Measurements from ENCODE around the gene NXNL1. TPM values are rescaled to one million over a fixed set of nuclear protein-coding genes. Genes with fewer than 3 reads are reported as not detected.

NXNL1 gene
- total RNA-seq, 1 experiment from 2014 or later, result not detected

DNA sequence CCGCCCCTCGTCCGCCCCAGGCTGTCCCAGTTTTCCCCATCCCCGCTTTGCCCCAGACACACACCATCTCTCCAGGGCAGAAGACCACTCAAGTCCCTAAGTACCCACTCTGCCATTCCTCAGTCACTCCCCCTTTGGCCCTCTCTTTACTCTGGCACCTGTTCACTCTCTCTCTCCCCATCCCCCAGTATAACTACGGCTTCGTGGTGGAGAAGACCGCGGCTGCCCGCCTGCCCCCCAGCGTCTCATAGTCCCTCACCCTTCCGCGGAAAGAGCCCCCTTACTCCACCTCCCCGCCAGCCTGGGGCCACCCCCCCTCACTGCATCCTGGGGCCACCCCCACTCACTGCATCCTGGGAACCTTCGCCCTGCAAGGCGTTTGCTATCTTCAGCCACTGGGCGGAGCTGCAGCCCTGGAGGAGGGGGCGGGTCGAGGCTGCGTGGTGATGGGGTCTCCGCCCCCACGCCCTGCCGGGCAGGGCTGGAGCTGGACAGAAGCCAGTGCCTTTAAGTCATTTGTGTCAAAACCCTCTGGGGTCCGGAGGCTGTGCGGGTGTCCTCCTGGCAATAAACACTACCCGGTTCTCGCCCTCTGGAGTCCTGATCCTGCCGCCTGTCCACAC is 35.9 kb downstream of the NXNL1 start:
- H4K20me1 ChIP-seq (ENCODE audit: control insufficient read depth, insufficient read depth, insufficient read length), result no peaks in the 10 kb centered on the region
- H3K9ac ChIP-seq (ENCODE audit: extremely low read depth, insufficient read length, low read length), result no peak overlapping the region
- peaks cover 0 to 8% (median 4%) of the 10 kb centered on the region in 3 experiments; a peak in 2 of 7 replicates for H3K36me3 Mint-ChIP-seq (ENCODE audit: insufficient read depth in 1 of 3, low read depth in 3 of 3)
- H2AK5ac ChIP-seq (ENCODE audit: insufficient read length, low read length), result no peak overlapping the region
- WGBS (ENCODE audit: extremely low coverage, insufficient read length, low lambda C conversion rate), result no CpG with 5 or more reads among the region's 27 CpGs
- peaks cover 14 to 21% of the 10 kb centered on the region in 2 experiments for H3K4me1 Mint-ChIP-seq
- H2BK5ac ChIP-seq (ENCODE audit: insufficient read length, low read length), result no peak overlapping the region
- peak overlapping the region; percentile 26 for H3K4me2 ChIP-seq (ENCODE audit: insufficient read depth, insufficient read length, low read length)
- H3K18ac ChIP-seq (ENCODE audit: insufficient read length, low read depth, low read length), result peak overlapping the region; percentile 11
- H2BK15ac ChIP-seq (ENCODE audit: low read depth, low read length), result no peak overlapping the region; the same call in 1 of the 2 replicates
- no peak overlapping the region for H3K56ac ChIP-seq (ENCODE audit: insufficient read length, low read depth, low read length)
- no peak overlapping the region for H2AFZ ChIP-seq (ENCODE audit: low read length)
- H4K8ac ChIP-seq (replicated peaks; ENCODE audit: insufficient read length, low read depth, low read length), result no peak overlapping the region
- H4K91ac ChIP-seq (ENCODE audit: insufficient read length, low read depth, low read length), result no peak overlapping the region
- no peak overlapping the region for H2BK20ac ChIP-seq (ENCODE audit: low read depth, low read length, poor library complexity, severe bottlenecking)
- no peak overlapping the region for H3T11ph ChIP-seq (ENCODE audit: low read length)
- DNase-seq, result peak; percentile 90
- H3K27me3 Mint-ChIP-seq (ENCODE audit: low read depth), result no peaks in the 10 kb centered on the region; the same call in 1 of the 2 replicates
- H4K5ac ChIP-seq (ENCODE audit: insufficient read length, low read depth, low read length), result no peak overlapping the region
- H3K14ac ChIP-seq (ENCODE audit: insufficient read depth, low read length), result no peak overlapping the region; the same call in 1 of the 2 replicates
- TF ChIP-seq, protein P1, sequence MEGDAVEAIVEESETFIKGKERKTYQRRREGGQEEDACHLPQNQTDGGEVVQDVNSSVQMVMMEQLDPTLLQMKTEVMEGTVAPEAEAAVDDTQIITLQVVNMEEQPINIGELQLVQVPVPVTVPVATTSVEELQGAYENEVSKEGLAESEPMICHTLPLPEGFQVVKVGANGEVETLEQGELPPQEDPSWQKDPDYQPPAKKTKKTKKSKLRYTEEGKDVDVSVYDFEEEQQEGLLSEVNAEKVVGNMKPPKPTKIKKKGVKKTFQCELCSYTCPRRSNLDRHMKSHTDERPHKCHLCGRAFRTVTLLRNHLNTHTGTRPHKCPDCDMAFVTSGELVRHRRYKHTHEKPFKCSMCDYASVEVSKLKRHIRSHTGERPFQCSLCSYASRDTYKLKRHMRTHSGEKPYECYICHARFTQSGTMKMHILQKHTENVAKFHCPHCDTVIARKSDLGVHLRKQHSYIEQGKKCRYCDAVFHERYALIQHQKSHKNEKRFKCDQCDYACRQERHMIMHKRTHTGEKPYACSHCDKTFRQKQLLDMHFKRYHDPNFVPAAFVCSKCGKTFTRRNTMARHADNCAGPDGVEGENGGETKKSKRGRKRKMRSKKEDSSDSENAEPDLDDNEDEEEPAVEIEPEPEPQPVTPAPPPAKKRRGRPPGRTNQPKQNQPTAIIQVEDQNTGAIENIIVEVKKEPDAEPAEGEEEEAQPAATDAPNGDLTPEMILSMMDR (conservative IDR thresholded peaks at IDR 0.05), result peak; percentile 68
- H3K27ac Mint-ChIP-seq, result peak overlapping the region in 2 of 3 experiments; percentile 70 to 90; a peak in 2 of 7 replicates
- no peak overlapping the region for H2BK120ac ChIP-seq (ENCODE audit: low read depth, low read length, poor library complexity, severe bottlenecking)
- no peaks in the 10 kb centered on the region for H3K27me3 ChIP-seq (ENCODE audit: insufficient read depth, low read length)
- no peak overlapping the region for H2BK12ac ChIP-seq (ENCODE audit: insufficient read length, low read depth, low read length)
- H3K9me3 ChIP-seq (ENCODE audit: control insufficient read depth, low read depth, low read length), result no peaks in the 10 kb centered on the region
- no peaks in the 10 kb centered on the region for H3K79me2 ChIP-seq (ENCODE audit: insufficient read depth, low read length)
- no peaks in the 10 kb centered on the region; the same call in 1 of the 2 replicates for H3K4me1 ChIP-seq (ENCODE audit: insufficient read depth, low read length)
- H3K23ac ChIP-seq (ENCODE audit: insufficient read length, low read depth, low read length), result no peak overlapping the region
- H3K27ac ChIP-seq (ENCODE audit: insufficient read length, low read depth, low read length), result no peak overlapping the region
- H3K4me3 Mint-ChIP-seq, result peak overlapping the region; percentile 67 to 82
- H3K23me2 ChIP-seq (ENCODE audit: insufficient read length, low read depth, low read length, poor library complexity, severe bottlenecking), result peaks cover 11% of the 10 kb centered on the region
- no peak overlapping the region for H3K4ac ChIP-seq (ENCODE audit: low read depth, low read length)
- no peaks in the 10 kb centered on the region for H3K79me1 ChIP-seq (ENCODE audit: insufficient read depth, low read depth, low read length, poor library complexity, severe bottlenecking)
- H3K9me3 Mint-ChIP-seq, result no peaks in the 10 kb centered on the region
